ENCODE data around the gene ZDHHC14.

DNA sequence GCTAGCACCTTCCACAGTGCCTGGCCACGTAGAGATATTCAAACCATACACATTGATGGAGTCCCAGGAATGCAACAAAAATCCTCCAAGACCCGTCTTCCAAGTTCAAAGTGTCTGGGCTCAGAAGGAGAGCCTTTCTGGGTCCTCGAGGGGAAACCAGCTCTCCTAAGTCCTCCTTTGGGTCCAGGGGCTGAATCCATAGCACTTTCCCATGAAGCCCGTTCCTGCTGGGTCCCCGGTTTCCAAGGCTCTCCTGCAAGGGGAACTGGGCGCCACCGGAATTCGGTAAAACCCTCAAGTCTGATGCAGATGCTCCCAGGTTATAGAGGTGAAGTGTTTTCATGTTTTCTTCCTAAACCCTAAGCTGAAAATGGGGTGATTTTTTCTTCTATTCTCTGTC, 340.8 kb downstream of the ZDHHC14 start:
- no peak for TF ChIP-seq CTCF (IDR thresholded peaks at IDR 0.05)
- TF ChIP-seq ZFX (IDR thresholded peaks at IDR 0.05; ENCODE audit: borderline replicate concordance), result no peak

Measured in 22Rv1 (cell line).